Measurements from ENCODE around the gene ERI3. TPM values are rescaled to one million over a fixed set of nuclear protein-coding genes. Genes with fewer than 3 reads are reported as not detected.
A peak's percentile ranks its signal among the peaks of the same experiment; 100 is the strongest.

ERI3 gene
- total and polyA plus RNA-seq, 9 of the 15 experiments (the other 6 are each of a cell fraction or from before 2014, with no cell fraction given): 47.8 to 93.4 (median 67.2) TPM

GRCh38 chr1:44354840-44355581 is at the start of gene ERI3 (continued):
- peak; percentile 99 for TF ChIP-seq MBD2 (IDR thresholded peaks at IDR 0.05; ENCODE audit: borderline replicate concordance, low read depth)
- no peak for TF ChIP-seq ZNF561 (CRISPR knock-in tag; conservative IDR thresholded peaks at IDR 0.05)
- TF ChIP-seq E2F6 (IDR thresholded peaks at IDR 0.05; ENCODE audit: borderline replicate concordance in 1 of 2, extremely low read depth in 1 of 2, insufficient read depth in 1 of 2, insufficient read length in 1 of 2, low read depth in 1 of 2, low read length in 1 of 2, poor library complexity in 1 of 2, severe bottlenecking in 1 of 2): peak; percentile 68 to 77
- TF ChIP-seq EP400 (IDR thresholded peaks at IDR 0.05): peak; percentile 75
- no peak for TF ChIP-seq ZNF780A (CRISPR knock-in tag; IDR thresholded peaks at IDR 0.05)
- peak; percentile 70 for TF ChIP-seq DIDO1 (tag; IDR thresholded peaks at IDR 0.05; ENCODE audit: low read depth)
- peak; percentile 61; the same call in 1 of the 2 replicates for TF ChIP-seq JUN (IDR thresholded peaks at IDR 0.05; ENCODE audit: borderline replicate concordance, low read depth, low read length)
- no peak for TF ChIP-seq JUN (CRISPR knock-in tag; IDR thresholded peaks at IDR 0.05; ENCODE audit: borderline replicate concordance)
- no peak for TF ChIP-seq HLTF (IDR thresholded peaks at IDR 0.05)
- TF ChIP-seq MLLT1 (IDR thresholded peaks at IDR 0.05): peak in 1 of 2 experiments; percentile 69; a peak in 1 of 4 replicates
- peak; percentile 71; the same call in 1 of the 2 replicates for TF ChIP-seq MTA3 (IDR thresholded peaks at IDR 0.05; ENCODE audit: borderline replicate concordance)
- TF ChIP-seq CCAR2 (IDR thresholded peaks at IDR 0.05; ENCODE audit: low read depth, low read length): no peak
- TF ChIP-seq TGIF2 (CRISPR knock-in tag; IDR thresholded peaks at IDR 0.05): peak; percentile 71; the same call in 1 of the 2 replicates
- TF ChIP-seq MTA2 (IDR thresholded peaks at IDR 0.05; ENCODE audit: low read depth): peak; percentile 78
- peak in 1 of 2 experiments; percentile 66; a peak in 1 of 4 replicates for TF ChIP-seq UBTF (IDR thresholded peaks at IDR 0.05; ENCODE audit: borderline replicate concordance in 1 of 2, low read depth in 2 of 2, low read length in 2 of 2)
- TF ChIP-seq FIP1L1 (IDR thresholded peaks at IDR 0.05; ENCODE audit: low read depth, low read length, poor library complexity, severe bottlenecking): peak; percentile 52
- TF ChIP-seq MYC (IDR thresholded peaks at IDR 0.05; ENCODE audit: low read depth, low read length): peak; percentile 85
- TF ChIP-seq MYC (CRISPR knock-in tag; IDR thresholded peaks at IDR 0.05; ENCODE audit: borderline replicate concordance, low read depth): no peak
- peak; percentile 96 for TF ChIP-seq HCFC1 (IDR thresholded peaks at IDR 0.05; ENCODE audit: low read depth, low read length)
- TF ChIP-seq FOSL1 (tag; conservative IDR thresholded peaks at IDR 0.05): peak; percentile 76
- peak; percentile 80 for TF ChIP-seq FUS (optimal IDR thresholded peaks at IDR 0.05; ENCODE audit: low read depth, low read length)
- TF ChIP-seq CHD2 (IDR thresholded peaks at IDR 0.05; ENCODE audit: low read depth, low read length): peak; percentile 91
